HepG2 (cell line): Measurements from ENCODE around the gene ALG13. TPM values are rescaled to one million over a fixed set of nuclear protein-coding genes. Genes with fewer than 3 reads are reported as not detected.

Experiments
- ATAC-seq: fragments of 200-7000 bp; cut with Tn5 transposase; 3 replicates; pipeline ENCODE4 v1.9.1; 2020; ENCODE audit warnings: mild to moderate bottlenecking, moderate library complexity
- BruUV-seq: library from RNA; stranded (reverse); fragments of 400-500 nt; replicated peaks from 2 replicates; lab custom pipeline; 2021; lab: Mats Ljungman, UMichigan
- CTCF ChIA-PET: fragments of 300-600 bp; formaldehyde crosslinking; extraction: SDS; loops from one replicate; lab custom pipeline; 2021; ENCODE audit warnings: low total read pairs, inconsistent platforms, low intra/inter-chr PET ratio; lab: Yijun Ruan, JAX
- POLR2A ChIA-PET: fragments of 350-600 bp; sonication (Branson Sonifier 250); formaldehyde crosslinking; loops from one replicate; lab custom pipeline; 2020; ENCODE audit warnings: antibody characterized with exemption, inconsistent platforms; lab: Yijun Ruan, JAX
- DNase-seq: peaks from one replicate; pipeline ENCODE4 v3.0.0-alpha.2; 2015; ENCODE audit warnings: low spot score
- FAIRE-seq: peaks from 3 replicates; lab custom pipeline; 2011; peaks lifted over from hg19 to GRCh38; lab: Jason Lieb, UNC
- H2AFZ ChIP-seq: one replicate; pipeline ENCODE4 v1.6.1; 2011; ENCODE audit warnings: low read length, inconsistent platforms
- H3K27ac ChIP-seq: fragments of 300-600 bp; 3 replicates; pipeline ENCODE4 v1.8.0; 2011; ENCODE audit warnings: mixed run types, mild to moderate bottlenecking, mixed read lengths, low read length, inconsistent platforms; ENCODE audit not compliant: insufficient read depth; ENCODE audit errors: extremely low read length
- H3K27me3 ChIP-seq, 2 experiments: fragments of 200-600 bp in 1 of 2; 2 replicates in 1 of 2; 3 replicates in 1 of 2; pipeline versions ENCODE4 v1.6.0 to v1.8.0; 2011; ENCODE audit warnings: low read length in 2 of 2, mild to moderate bottlenecking in 2 of 2, moderate library complexity in 2 of 2, inconsistent platforms in 1 of 2; ENCODE audit not compliant: insufficient read depth in 2 of 2, control insufficient read depth in 1 of 2
- H3K36me3 ChIP-seq, 2 experiments: fragments of 200-600 bp in 1 of 2; replicated peaks in 1 of 2; 2 replicates in 1 of 2; 3 replicates in 1 of 2; pipeline versions ENCODE4 v1.5.1 to v1.8.0; 2011; ENCODE audit warnings: low read length in 2 of 2, inconsistent platforms in 1 of 2; ENCODE audit not compliant: insufficient read depth in 2 of 2, control insufficient read depth in 1 of 2
- H3K4me1 ChIP-seq: 2 replicates; pipeline ENCODE4 v1.5.1; 2012; ENCODE audit warnings: low read length, inconsistent platforms; ENCODE audit not compliant: insufficient read depth
- H3K4me2 ChIP-seq: 2 replicates; pipeline ENCODE4 v1.6.0; 2011; ENCODE audit warnings: low read depth, low read length, inconsistent platforms
- H3K4me3 ChIP-seq, 3 experiments: fragments of 200-600 bp in 1 of 3; sonication (generic), shearing (Covaris generic) in 1 of 3; replicated peaks in 1 of 3; 2 replicates each; pipeline ENCODE4 v1.5.1; 2011 to 2016; ENCODE audit warnings: low read length in 3 of 3, inconsistent platforms in 2 of 3, low read depth in 2 of 3, mild to moderate bottlenecking in 2 of 3, control low read depth in 1 of 3, mixed read lengths in 1 of 3; ENCODE audit not compliant: insufficient read depth in 1 of 3
- H3K79me2 ChIP-seq: one replicate; pipeline ENCODE4 v1.6.1; 2011; ENCODE audit warnings: low read length, inconsistent platforms; ENCODE audit not compliant: insufficient read depth
- H3K9ac ChIP-seq: 2 replicates; pipeline ENCODE4 v1.6.0; 2011; ENCODE audit warnings: mild to moderate bottlenecking, low read depth, low read length, inconsistent platforms; ENCODE audit not compliant: insufficient read depth
- H3K9me3 ChIP-seq: 2 replicates; pipeline ENCODE4 v1.5.1; 2012; ENCODE audit warnings: mild to moderate bottlenecking, low read length
- H4K20me1 ChIP-seq: 2 replicates; pipeline ENCODE4 v1.6.0; 2011; ENCODE audit warnings: inconsistent platforms, mild to moderate bottlenecking, low read length, moderate library complexity; ENCODE audit not compliant: insufficient read depth
- EZH2 ChIP-seq: conservative IDR thresholded peaks from 2 replicates; pipeline ENCODE4 v1.6.1; 2012; ENCODE audit warnings: mild to moderate bottlenecking, low read depth, low read length, moderate library complexity
- GABPA ChIP-seq, 2 experiments: IDR thresholded peaks; 2 replicates each; pipeline ENCODE4 v1.6.1; 2011 to 2016; ENCODE audit warnings: low read depth in 2 of 2, low read length in 1 of 2, missing biosample characterization in 1 of 2, missing genetic modification characterization in 1 of 2
- HMGA1 ChIP-seq: sonication (generic); formaldehyde crosslinking; conservative IDR thresholded peaks from 2 replicates; pipeline ENCODE4 v1.4.0; 2020; ENCODE audit warnings: missing genetic modification reagents
- KAT2B ChIP-seq: fragments of 150-350 bp; IDR thresholded peaks from 2 replicates; pipeline ENCODE4 v1.6.1; 2014; ENCODE audit warnings: low read depth, low read length, borderline replicate concordance
- KDM3A ChIP-seq: IDR thresholded peaks from 2 replicates; pipeline ENCODE4 v1.6.1; 2018; ENCODE audit warnings: low read depth, missing compliant biosample characterization
- MED1 ChIP-seq: sonication (generic); formaldehyde crosslinking; IDR thresholded peaks from 2 replicates; pipeline ENCODE4 v1.4.0; 2020; ENCODE audit warnings: missing genetic modification reagents
- MTA1 ChIP-seq: sonication (generic); formaldehyde crosslinking; IDR thresholded peaks from 2 replicates; pipeline ENCODE4 v1.4.0; 2020; ENCODE audit warnings: missing genetic modification reagents, mild to moderate bottlenecking, borderline replicate concordance
- NAIF1 ChIP-seq: sonication (generic); formaldehyde crosslinking; IDR thresholded peaks from 2 replicates; pipeline ENCODE4 v1.5.0; 2020; ENCODE audit warnings: mild to moderate bottlenecking, missing genetic modification reagents, borderline replicate concordance
- TARDBP ChIP-seq: sonication (generic); formaldehyde crosslinking; IDR thresholded peaks from 2 replicates; pipeline ENCODE4 v1.8.0; 2022; ENCODE audit warnings: mild to moderate bottlenecking, missing genetic modification reagents
- ZBTB20 ChIP-seq: sonication (generic); formaldehyde crosslinking; IDR thresholded peaks from 2 replicates; pipeline ENCODE4 v1.8.1; 2023; ENCODE audit warnings: missing genetic modification reagents, low read depth, mild to moderate bottlenecking, borderline replicate concordance
- ZBTB38 ChIP-seq: sonication (generic); formaldehyde crosslinking; IDR thresholded peaks from 2 replicates; pipeline ENCODE4 v1.5.1; 2020; ENCODE audit warnings: mild to moderate bottlenecking, missing genetic modification reagents
- ZNF205 ChIP-seq: IDR thresholded peaks from 2 replicates; pipeline ENCODE4 v1.6.1; 2018; ENCODE audit warnings: missing biosample characterization, missing genetic modification reagents
- ZNF235 ChIP-seq: sonication (generic); formaldehyde crosslinking; IDR thresholded peaks from 2 replicates; pipeline ENCODE4 v1.8.1; 2023; ENCODE audit warnings: mild to moderate bottlenecking, missing genetic modification reagents, borderline replicate concordance
- ZNF468 ChIP-seq: sonication (generic); formaldehyde crosslinking; IDR thresholded peaks from 2 replicates; pipeline ENCODE4 v1.8.0; 2022; ENCODE audit warnings: mild to moderate bottlenecking, moderate library complexity, missing genetic modification reagents
- ZNF550 ChIP-seq: sonication (generic); formaldehyde crosslinking; IDR thresholded peaks from 2 replicates; pipeline ENCODE4 v1.4.0; 2020; ENCODE audit warnings: mild to moderate bottlenecking, missing genetic modification reagents, borderline replicate concordance
- WGBS: methylation state at CpG from one replicate; pipeline ENCODE4 v1.1.6; 2017; ENCODE audit warnings: low lambda C conversion rate; 5-methylcytosine and 5-hydroxymethylcytosine counted together
- in situ Hi-C: cut with HindIII; loops from 2 replicates; pipeline ENCODE4 v1.10.0; 2017; ENCODE audit warnings: low pct_unique_long_range_greater_than_20kb; ENCODE audit not compliant: extremely low pct_ligation_motif_present
- intact Hi-C: fragments of 100-400 bp; cut with micrococcal nuclease; formaldehyde crosslinking; loops from one replicate; pipeline ENCODE4 v1.10.0; 2022; ENCODE audit not compliant: unreplicated experiment
- polyA plus RNA-seq, 8 experiments: library from polyadenylated mRNA; depleted of rRNA in 3 of 8; stranded (reverse) in 7 of 8; unstranded in 1 of 8; fragments of >200 nt; fragmentation: Illumina TruSeq in 4 of 8; extraction: Trizol in 4 of 8; gene quantifications; 2 replicates each; pipeline versions ENCODE4 v1.2.1 to v1.2.3, GENCODE V29; 2011 to 2016; ENCODE audit warnings: low read depth in 4 of 8, missing spikeins in 1 of 8, mixed read lengths in 1 of 8; ENCODE audit not compliant: insufficient read depth in 1 of 8
- total RNA-seq, 5 experiments: library from RNA; depleted of rRNA; stranded (reverse); fragments of >200 nt; fragmentation: Illumina TruSeq; extraction: Trizol; gene quantifications; 2 replicates each; pipeline ENCODE4 v1.2.3, GENCODE V29; 2016; ENCODE audit warnings: low read depth in 1 of 5
- TF ChIP-seq, protein P1 (sequence below): IDR thresholded peaks from 2 replicates; pipeline ENCODE4 v1.6.1; 2016
- TF ChIP-seq, protein P2 (sequence below): sonication (generic); formaldehyde crosslinking; IDR thresholded peaks from 2 replicates; pipeline ENCODE4 v1.9.0; 2021; ENCODE audit warnings: missing genetic modification reagents, borderline replicate concordance

Gene ALG13
- total and polyA plus RNA-seq, 2 of the 13 experiments (the other 11 are each of a cell fraction or from before 2014, with no cell fraction given), result 31.2 to 65.5 TPM

DNA sequence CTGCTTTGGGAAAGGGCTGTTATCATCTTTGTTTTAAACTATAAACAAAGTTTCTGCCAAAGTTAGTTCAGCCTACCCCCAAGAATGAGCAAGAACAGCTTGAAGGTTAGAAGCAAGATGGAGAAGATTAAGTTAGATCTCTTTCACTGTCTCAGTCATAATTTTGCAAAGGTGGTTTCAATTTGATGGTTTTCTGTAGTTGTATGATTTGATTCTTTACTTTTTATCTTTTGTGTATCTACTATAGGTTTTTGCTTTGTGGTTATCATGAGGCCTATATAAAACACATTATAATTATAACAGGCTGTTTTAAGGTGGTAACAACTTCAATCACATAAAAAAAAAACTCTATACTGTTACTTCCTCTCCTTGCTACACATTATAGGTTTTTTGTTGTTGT is 35.4 kb upstream of the ALG13 start:
- in situ Hi-C loops (no loop called here), intact Hi-C loops (no loop called here)
- ChIA-PET CTCF (no interaction called here), POLR2A (no interaction called here)
- BruUV-seq, result no TSS peak
- Histone ChIP-seq H3K9me3 (no peaks in the 10 kb centered on the region), H3K27ac (no peak overlapping the region), H4K20me1 (no peaks in the 10 kb centered on the region), H3K4me1 (no peaks in the 10 kb centered on the region), H3K36me3 (no peaks in the 10 kb centered on the region), H3K79me2 (no peaks in the 10 kb centered on the region), H2AFZ (no peak overlapping the region), H3K4me2 (no peak overlapping the region), H3K4me3 (no peak overlapping the region), H3K27me3 (no peaks in the 10 kb centered on the region), H3K9ac (no peak overlapping the region)
- no peak for ATAC-seq
- no peak for TF ChIP-seq ZBTB20 (CRISPR knock-in tag)
- no peak for TF ChIP-seq ZNF468 (CRISPR knock-in tag)
- TF ChIP-seq TARDBP (CRISPR knock-in tag), result no peak
- no peak for FAIRE-seq
- no peak for DNase-seq

DNA sequence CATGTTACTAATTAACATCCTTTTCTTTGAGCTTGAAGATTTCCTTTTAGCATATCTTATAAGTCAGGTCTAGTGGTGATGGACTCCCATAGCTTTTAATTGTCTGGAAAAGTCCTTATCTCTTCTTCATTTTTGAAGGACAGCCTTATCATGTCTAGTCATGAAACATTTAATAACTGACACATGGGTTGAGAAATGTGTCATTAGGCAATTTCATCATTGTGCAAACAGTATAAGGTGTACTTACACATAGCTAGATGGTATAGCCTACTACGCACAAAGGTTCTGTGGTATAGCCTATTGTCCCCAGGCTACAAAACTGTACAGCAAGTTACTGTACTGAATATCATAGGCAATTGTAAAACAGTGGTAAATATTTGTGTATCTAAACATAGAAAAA is 34.5 kb upstream of the ALG13 start:
- TF ChIP-seq NAIF1 (CRISPR knock-in tag) (no peak), ZNF205 (no peak), KDM3A (CRISPR knock-in tag) (no peak), ZBTB38 (no peak), EZH2 (no peak), KAT2B (no peak), ZNF235 (CRISPR knock-in tag) (no peak), HMGA1 (CRISPR knock-in tag) (no peak), MED1 (CRISPR knock-in tag) (no peak), ZNF550 (CRISPR knock-in tag) (no peak), GABPA (IDR thresholded peaks at IDR 0.05; ENCODE audit: low read depth, low read length) (no peak), GABPA (CRISPR knock-in tag; IDR thresholded peaks at IDR 0.05; ENCODE audit: low read depth) (no peak), MTA1 (CRISPR knock-in tag) (no peak)
- TF ChIP-seq, protein P1, sequence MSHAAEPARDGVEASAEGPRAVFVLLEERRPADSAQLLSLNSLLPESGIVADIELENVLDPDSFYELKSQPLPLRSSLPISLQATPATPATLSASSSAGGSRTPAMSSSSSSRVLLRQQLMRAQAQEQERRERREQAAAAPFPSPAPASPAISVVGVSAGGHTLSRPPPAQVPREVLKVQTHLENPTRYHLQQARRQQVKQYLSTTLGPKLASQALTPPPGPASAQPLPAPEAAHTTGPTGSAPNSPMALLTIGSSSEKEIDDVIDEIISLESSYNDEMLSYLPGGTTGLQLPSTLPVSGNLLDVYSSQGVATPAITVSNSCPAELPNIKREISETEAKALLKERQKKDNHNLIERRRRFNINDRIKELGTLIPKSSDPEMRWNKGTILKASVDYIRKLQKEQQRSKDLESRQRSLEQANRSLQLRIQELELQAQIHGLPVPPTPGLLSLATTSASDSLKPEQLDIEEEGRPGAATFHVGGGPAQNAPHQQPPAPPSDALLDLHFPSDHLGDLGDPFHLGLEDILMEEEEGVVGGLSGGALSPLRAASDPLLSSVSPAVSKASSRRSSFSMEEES, result no peak
- TF ChIP-seq, protein P2, sequence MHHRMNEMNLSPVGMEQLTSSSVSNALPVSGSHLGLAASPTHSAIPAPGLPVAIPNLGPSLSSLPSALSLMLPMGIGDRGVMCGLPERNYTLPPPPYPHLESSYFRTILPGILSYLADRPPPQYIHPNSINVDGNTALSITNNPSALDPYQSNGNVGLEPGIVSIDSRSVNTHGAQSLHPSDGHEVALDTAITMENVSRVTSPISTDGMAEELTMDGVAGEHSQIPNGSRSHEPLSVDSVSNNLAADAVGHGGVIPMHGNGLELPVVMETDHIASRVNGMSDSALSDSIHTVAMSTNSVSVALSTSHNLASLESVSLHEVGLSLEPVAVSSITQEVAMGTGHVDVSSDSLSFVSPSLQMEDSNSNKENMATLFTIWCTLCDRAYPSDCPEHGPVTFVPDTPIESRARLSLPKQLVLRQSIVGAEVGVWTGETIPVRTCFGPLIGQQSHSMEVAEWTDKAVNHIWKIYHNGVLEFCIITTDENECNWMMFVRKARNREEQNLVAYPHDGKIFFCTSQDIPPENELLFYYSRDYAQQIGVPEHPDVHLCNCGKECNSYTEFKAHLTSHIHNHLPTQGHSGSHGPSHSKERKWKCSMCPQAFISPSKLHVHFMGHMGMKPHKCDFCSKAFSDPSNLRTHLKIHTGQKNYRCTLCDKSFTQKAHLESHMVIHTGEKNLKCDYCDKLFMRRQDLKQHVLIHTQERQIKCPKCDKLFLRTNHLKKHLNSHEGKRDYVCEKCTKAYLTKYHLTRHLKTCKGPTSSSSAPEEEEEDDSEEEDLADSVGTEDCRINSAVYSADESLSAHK (CRISPR knock-in tag), result no peak
- TF ChIP-seq, all 625 proteins: peak for 0
- no TSS peak for BruUV-seq
- no peaks in the 10 kb centered on the region for H3K27me3 ChIP-seq
- H3K4me2 ChIP-seq, result no peak overlapping the region
- intact Hi-C loops, result no loop called here
- no peaks in the 10 kb centered on the region for H3K79me2 ChIP-seq
- DNase-seq, result no peak
- CTCF ChIA-PET, result no interaction called here
- FAIRE-seq, result no peak
- no peak for ATAC-seq
- H4K20me1 ChIP-seq, result no peaks in the 10 kb centered on the region
- no peak overlapping the region for H3K9ac ChIP-seq
- H3K9me3 ChIP-seq, result no peaks in the 10 kb centered on the region
- 83% methylated on average over 1 of the region's 1 CpG for WGBS
- H3K4me1 ChIP-seq, result no peaks in the 10 kb centered on the region
- H3K4me3 ChIP-seq, result no peak overlapping the region
- POLR2A ChIA-PET, result no interaction called here
- no peaks in the 10 kb centered on the region for H3K36me3 ChIP-seq
- no peak overlapping the region for H2AFZ ChIP-seq
- H3K27ac ChIP-seq, result no peak overlapping the region
- in situ Hi-C loops, result no loop called here
